Measurements from ENCODE around the gene AKR1C2.

AKR1C2 gene

GRCh38 chr10:4943821-4944220, 59.8 kb downstream of the AKR1C2 start:
- TF ChIP-seq TAF1 (IDR thresholded peaks at IDR 0.05; ENCODE audit: borderline replicate concordance, insufficient read depth, low read length), result no peak
- no peak for TF ChIP-seq SIN3A (IDR thresholded peaks at IDR 0.05; ENCODE audit: borderline replicate concordance, insufficient read depth, low read length)
- no peak for TF ChIP-seq FOXP2 (optimal IDR thresholded peaks at IDR 0.05; ENCODE audit: borderline replicate concordance, extremely low read depth, extremely low read length, insufficient read depth)
- TF ChIP-seq REST (IDR thresholded peaks at IDR 0.05; ENCODE audit: insufficient read depth in 1 of 2, low read depth in 2 of 2, low read length in 2 of 2), result no peak
- TF ChIP-seq POLR2AphosphoS5 (IDR thresholded peaks at IDR 0.05; ENCODE audit: low read depth, low read length), result no peak

DNA sequence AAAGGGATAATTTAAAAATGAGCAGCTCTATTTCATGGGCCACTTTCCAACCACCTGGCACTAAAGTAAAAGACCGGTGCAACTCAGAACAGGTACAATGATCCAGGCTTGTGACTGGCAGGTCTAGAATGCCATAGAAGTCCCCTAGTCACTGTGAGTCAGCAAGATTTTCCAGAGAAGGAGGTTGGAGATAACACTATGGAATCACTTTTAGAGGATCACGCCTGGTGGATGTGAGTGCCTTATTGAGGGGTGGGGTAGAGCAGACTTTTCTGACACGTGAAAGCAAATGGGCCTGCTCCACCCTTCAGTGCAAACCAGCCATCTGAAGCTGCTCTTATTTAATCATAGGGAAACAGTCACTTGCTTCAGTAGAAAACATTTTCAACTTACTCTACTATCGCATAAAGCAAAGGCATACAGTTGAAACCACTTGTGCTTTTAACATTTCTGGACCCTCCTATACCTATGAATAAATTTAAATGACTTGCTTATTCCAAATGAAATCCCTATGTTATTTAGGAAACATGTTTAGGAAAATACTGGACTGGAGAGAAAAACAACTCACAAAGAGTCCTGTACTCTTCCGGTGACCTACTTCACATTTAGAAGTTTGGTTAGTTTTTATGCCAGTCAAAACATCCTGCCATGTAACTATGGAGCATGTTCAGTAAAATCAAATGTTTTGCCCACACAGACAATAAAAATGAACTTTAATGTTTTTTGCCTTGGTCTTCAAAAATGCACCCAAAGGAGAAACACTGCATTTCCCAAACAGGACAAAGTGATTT, 61.9 kb downstream of the AKR1C2 start:
- TF ChIP-seq FOXP2 (optimal IDR thresholded peaks at IDR 0.05; ENCODE audit: borderline replicate concordance, extremely low read depth, extremely low read length, insufficient read depth) (no peak), POLR2AphosphoS5 (IDR thresholded peaks at IDR 0.05; ENCODE audit: low read depth, low read length) (no peak), SIN3A (IDR thresholded peaks at IDR 0.05; ENCODE audit: borderline replicate concordance, insufficient read depth, low read length) (no peak), REST (IDR thresholded peaks at IDR 0.05; ENCODE audit: insufficient read depth in 1 of 2, low read depth in 2 of 2, low read length in 2 of 2) (no peak), TAF1 (IDR thresholded peaks at IDR 0.05; ENCODE audit: borderline replicate concordance, insufficient read depth, low read length) (no peak)

GRCh38 chr10:4939224-4940072, 64.2 kb downstream of the AKR1C2 start:
- no peak for TF ChIP-seq REST (IDR thresholded peaks at IDR 0.05; ENCODE audit: insufficient read depth in 1 of 2, low read depth in 2 of 2, low read length in 2 of 2)
- no peak for TF ChIP-seq SIN3A (IDR thresholded peaks at IDR 0.05; ENCODE audit: borderline replicate concordance, insufficient read depth, low read length)
- no peak for TF ChIP-seq TAF1 (IDR thresholded peaks at IDR 0.05; ENCODE audit: borderline replicate concordance, insufficient read depth, low read length)
- TF ChIP-seq FOXP2 (optimal IDR thresholded peaks at IDR 0.05; ENCODE audit: borderline replicate concordance, extremely low read depth, extremely low read length, insufficient read depth), result no peak
- TF ChIP-seq POLR2AphosphoS5 (IDR thresholded peaks at IDR 0.05; ENCODE audit: low read depth, low read length), result no peak
